ENCODE results near the gene ARHGEF6. TPM values are rescaled to one million over a fixed set of nuclear protein-coding genes. Genes with fewer than 3 reads are reported as not detected.

The ARHGEF6 gene
- total RNA-seq, 2 experiments from 2014 or later: 52.7 to 54.1 TPM

DNA sequence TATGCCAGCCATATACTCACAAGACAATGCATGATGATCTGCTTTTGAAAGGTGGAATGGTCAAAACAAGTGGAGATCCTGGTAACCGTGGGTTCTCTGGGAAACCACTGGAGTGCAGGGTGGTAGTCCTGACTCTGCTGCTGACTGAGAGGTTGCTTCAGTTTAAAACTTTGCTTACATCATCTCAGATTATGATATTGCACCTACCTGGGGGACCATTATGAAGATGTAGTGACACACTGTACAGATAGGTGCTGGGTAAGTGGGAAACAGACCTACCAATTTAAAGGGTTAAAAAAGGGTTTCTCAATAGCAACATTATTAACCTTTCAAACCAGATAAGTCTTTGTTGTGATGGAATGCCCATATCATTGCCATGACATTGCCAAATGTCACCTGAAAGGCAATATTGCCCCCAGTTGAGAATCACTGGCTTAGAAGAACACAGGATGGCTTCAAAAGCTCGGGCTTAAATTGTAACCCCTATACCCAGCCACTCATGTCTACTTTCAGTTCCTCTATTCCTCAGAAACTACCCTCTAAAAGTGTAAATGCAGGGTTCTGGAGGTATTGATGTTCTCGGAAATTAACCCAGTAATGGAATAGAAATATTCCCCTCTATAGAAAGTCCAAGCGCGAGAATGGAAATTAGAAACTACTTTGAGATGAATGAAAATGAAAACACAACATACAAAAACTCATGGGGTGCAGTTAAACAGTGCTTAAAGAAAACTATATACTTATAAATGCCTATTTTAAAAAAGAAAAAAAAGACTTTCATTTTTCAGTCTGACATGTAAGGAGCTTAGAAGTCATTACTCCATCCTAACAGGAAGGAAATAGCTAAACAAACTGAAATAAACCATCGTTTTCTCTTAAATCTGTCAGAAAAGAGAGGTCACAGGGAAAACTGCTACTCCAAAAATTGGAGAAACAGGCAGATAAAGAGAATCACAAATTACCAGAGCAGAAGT, 65.8 kb downstream of the ARHGEF6 start:
- intact Hi-C loops (cut with micrococcal nuclease): loop anchor here (1.0 to 10.0 kb wide), 4 partner anchors 65 to 490 kb away; partner anchors contain the start of gene ARHGEF6
- Mint-ChIP-seq H3K4me3 (peak overlapping the region; percentile 59), H3K9me3 (no peaks in the 10 kb centered on the region), H3K4me1 (ENCODE audit: low read depth) (peaks cover 65% of the 10 kb centered on the region), H3K27ac (peak overlapping the region; percentile 82), H3K36me3 (no peaks in the 10 kb centered on the region), H3K27me3 (no peaks in the 10 kb centered on the region)
- ChIA-PET CTCF (interaction anchor here (1.0 kb wide), 3 partner anchors 14 to 52 kb away, joined by 3 read pairs; no protein-coding TSS in a partner anchor), POLR2A (no interaction called here)
- no peak for DNase-seq

DNA sequence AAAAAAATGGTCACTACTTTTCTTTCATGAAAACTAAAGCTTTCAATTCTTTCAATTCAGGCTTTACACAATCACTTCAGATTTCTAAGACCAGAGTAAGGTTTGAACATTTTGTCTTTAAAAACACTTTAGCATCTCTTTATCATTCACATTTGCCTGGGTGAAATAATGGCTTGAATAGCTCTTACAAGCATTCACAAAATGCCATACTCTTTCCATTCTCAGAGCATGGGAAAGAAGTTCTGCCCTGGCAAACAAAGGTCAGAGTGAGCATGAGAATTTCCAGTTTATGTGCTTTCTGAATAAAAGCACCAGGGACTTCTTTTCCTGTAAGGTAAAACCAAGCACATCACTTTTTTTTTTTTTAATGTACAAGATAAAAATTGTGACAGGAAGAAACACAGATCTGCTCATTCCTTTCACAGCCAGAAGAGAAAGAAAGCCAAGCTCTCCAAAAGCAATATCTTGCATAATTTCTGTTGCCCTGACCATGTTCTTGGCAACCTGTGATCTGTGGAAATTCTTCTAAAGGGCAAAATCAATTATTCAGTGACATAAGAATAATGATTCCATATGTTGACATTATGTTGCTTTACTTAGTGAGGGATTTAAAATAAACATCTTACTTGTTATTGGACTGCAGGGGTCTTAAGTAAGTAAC, 68.0 kb downstream of the ARHGEF6 start:
- no peak for DNase-seq
- H3K36me3 Mint-ChIP-seq: peaks cover 3% of the 10 kb centered on the region
- no peaks in the 10 kb centered on the region for H3K9me3 Mint-ChIP-seq
- H3K27ac Mint-ChIP-seq: peak overlapping the region; percentile 71
- H3K27me3 Mint-ChIP-seq: no peaks in the 10 kb centered on the region
- no peak overlapping the region for H3K4me3 Mint-ChIP-seq
- CTCF ChIA-PET: interaction anchor here (0.6 to 0.7 kb wide), 2 partner anchors 181 to 581 kb away, joined by 4 read pairs; partner anchors contain the start of gene VGLL1
- POLR2A ChIA-PET: interaction anchor here (0.7 kb wide), 1 partner anchor 16 kb away, joined by 3 read pairs; no protein-coding TSS in a partner anchor
- intact Hi-C loops (cut with micrococcal nuclease): loop anchor here (5.0 to 10.0 kb wide), 3 partner anchors 155 to 488 kb away; no protein-coding TSS in a partner anchor
- H3K4me1 Mint-ChIP-seq (ENCODE audit: low read depth): peaks cover 70% of the 10 kb centered on the region

DNA sequence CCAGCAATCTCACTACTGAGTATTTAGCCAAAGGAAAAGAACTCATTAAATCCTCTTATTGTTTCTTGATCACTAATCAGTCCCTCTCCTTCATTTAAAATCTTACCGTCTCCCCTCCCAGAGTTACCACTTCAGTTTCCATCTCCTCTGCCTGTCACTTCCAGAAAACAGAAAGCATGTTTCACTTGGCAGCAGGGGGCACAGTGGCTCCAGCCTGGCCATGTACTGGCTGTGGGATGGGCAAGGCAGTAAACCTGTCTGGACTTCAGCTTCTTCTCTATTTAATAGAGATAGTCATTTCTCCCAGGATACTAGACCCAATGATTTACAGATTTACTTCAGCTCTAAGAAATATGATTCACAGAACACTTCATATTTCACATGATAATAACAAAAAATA, 69.6 kb downstream of the ARHGEF6 start:
- POLR2A ChIA-PET: interaction anchor here (0.7 to 1.1 kb wide), 2 partner anchors 56 to 167 kb away, joined by 3 read pairs; no protein-coding TSS in a partner anchor
- peak; percentile 57 for DNase-seq
- no peaks in the 10 kb centered on the region for H3K27me3 Mint-ChIP-seq
- peak overlapping the region; percentile 1 for H3K4me3 Mint-ChIP-seq
- H3K36me3 Mint-ChIP-seq: peaks cover 10% of the 10 kb centered on the region
- intact Hi-C loops (cut with micrococcal nuclease): loop anchor here (1.0 to 10.0 kb wide), 7 partner anchors 36 to 486 kb away; partner anchors contain the start of gene ARHGEF6
- CTCF ChIA-PET: interaction anchor here (0.6 to 1.5 kb wide), 3 partner anchors 15 to 214 kb away, joined by 3 to 5 read pairs (median 4); no protein-coding TSS in a partner anchor
- H3K27ac Mint-ChIP-seq: peak overlapping the region; percentile 93
- peaks cover 61% of the 10 kb centered on the region for H3K4me1 Mint-ChIP-seq (ENCODE audit: low read depth)
- H3K9me3 Mint-ChIP-seq: no peaks in the 10 kb centered on the region

DNA sequence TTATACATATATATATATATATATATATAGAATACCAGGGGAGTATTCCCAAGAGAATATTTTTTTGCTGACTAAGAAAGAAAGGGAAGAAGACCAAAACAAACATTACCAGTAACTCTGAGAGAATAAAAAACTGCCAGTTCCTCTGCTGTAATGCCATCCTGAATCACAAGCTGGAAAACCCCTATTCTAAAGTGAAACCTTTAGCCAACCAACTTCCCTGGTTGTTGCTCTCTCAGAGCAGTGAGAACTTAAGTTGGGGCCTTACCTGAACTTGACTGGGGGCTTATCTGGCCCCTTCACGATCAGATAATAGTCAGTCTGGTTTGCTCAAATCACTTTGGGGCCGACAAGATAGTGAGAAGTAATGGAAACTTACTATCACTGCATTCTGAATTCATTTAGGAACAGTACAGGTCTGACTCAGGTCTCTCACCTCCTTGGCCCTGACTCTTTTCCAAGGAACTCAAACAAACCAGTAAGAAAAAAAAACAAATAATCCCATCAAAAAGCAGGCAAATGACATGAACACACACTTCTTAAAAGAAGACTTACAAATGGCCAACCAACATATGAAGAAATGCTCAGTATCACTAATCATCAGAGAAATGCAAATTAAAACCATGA, 70.3 kb downstream of the ARHGEF6 start:
- Mint-ChIP-seq H3K36me3 (peaks cover 13% of the 10 kb centered on the region), H3K27ac (peak overlapping the region; percentile 93), H3K4me1 (ENCODE audit: low read depth) (peaks cover 57% of the 10 kb centered on the region), H3K9me3 (no peaks in the 10 kb centered on the region), H3K27me3 (no peaks in the 10 kb centered on the region), H3K4me3 (peak overlapping the region; percentile 3)
- intact Hi-C loops (cut with micrococcal nuclease): loop anchor here (2.0 to 10.0 kb wide), 6 partner anchors 36 to 486 kb away; partner anchors contain the start of gene ARHGEF6
- ChIA-PET POLR2A (interaction anchor here (0.6 to 1.1 kb wide), 3 partner anchors 57 to 168 kb away, joined by 3 to 4 read pairs (median 3); no protein-coding TSS in a partner anchor), CTCF (interaction anchor here (0.6 to 1.5 kb wide), 5 partner anchors 16 to 215 kb away, joined by 3 to 5 read pairs (median 3); no protein-coding TSS in a partner anchor)
- peak; percentile 41 for DNase-seq

DNA sequence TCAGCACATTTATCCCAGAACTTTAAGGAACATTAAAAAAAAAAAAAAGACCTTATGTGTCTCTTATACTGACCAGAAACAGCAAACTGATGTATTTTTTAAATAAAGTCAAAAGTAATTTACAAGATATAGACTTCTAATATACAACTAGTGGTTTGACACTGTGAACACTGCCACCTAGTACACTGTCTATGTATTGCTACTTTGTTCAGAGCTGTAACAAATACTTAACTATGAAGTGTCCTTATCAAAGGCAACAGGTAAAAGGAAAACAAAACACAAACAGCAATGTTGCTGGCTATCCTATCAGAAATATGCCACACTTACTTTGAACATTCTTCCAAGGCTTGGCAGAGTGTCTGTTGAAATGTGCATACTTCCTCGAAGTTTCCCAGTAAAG, 72.4 kb downstream of the ARHGEF6 start:
- intact Hi-C loops (cut with micrococcal nuclease): no loop called here
- Mint-ChIP-seq H3K36me3 (peaks cover 24% of the 10 kb centered on the region), H3K27ac (peak overlapping the region; percentile 67)

DNA sequence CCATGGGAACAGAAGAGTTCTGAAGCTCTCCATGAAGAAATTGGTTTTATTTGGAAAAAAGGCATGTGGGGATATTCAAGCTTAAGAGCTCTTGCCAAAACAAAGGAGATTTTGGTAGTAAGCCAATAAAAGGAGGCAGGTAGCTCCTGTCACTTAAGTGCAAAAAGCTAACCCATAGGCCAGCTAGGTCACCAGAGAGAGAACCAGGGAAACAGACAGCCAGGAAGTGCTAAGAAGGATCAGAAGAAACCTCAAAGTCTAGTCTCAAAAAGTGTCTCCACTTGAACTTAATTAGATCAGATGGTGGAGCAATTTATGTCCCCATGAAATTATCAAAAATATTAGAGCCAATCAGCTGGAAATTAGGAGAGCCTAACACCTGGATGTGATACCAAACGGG, 83.6 kb downstream of the ARHGEF6 start:
- intact Hi-C loops (cut with micrococcal nuclease): no loop called here
- DNase-seq: no peak
- Mint-ChIP-seq H3K27me3 (no peaks in the 10 kb centered on the region), H3K27ac (peak overlapping the region; percentile 80), H3K4me1 (ENCODE audit: low read depth) (peaks cover 53% of the 10 kb centered on the region), H3K4me3 (no peak overlapping the region), H3K36me3 (peaks cover 32% of the 10 kb centered on the region), H3K9me3 (peaks cover 23% of the 10 kb centered on the region)
- ChIA-PET POLR2A (interaction anchor here (1.1 to 1.2 kb wide), 2 partner anchors 89 to 183 kb away, joined by 3 read pairs; partner anchors contain the start of gene RBMX), CTCF (interaction anchor here (0.7 to 4.6 kb wide), 6 partner anchors 9 to 669 kb away, joined by 3 to 69 read pairs (median 4); partner anchors contain the start of gene HTATSF1)

More for the DNA sequence above, 72.4 kb downstream of the ARHGEF6 start:
- ChIA-PET POLR2A (interaction anchor here (0.6 kb wide), 1 partner anchor 762 kb away, joined by 3 read pairs; no protein-coding TSS in a partner anchor), CTCF (interaction anchor here (0.5 to 1.7 kb wide), 14 partner anchors 10 to 238 kb away, joined by 3 to 11 read pairs (median 4); no protein-coding TSS in a partner anchor)
- H3K27me3 Mint-ChIP-seq: no peaks in the 10 kb centered on the region
- H3K4me3 Mint-ChIP-seq: no peak overlapping the region
- no peaks in the 10 kb centered on the region for H3K9me3 Mint-ChIP-seq
- no peak for DNase-seq
- H3K4me1 Mint-ChIP-seq (ENCODE audit: low read depth): peaks cover 48% of the 10 kb centered on the region

DNA sequence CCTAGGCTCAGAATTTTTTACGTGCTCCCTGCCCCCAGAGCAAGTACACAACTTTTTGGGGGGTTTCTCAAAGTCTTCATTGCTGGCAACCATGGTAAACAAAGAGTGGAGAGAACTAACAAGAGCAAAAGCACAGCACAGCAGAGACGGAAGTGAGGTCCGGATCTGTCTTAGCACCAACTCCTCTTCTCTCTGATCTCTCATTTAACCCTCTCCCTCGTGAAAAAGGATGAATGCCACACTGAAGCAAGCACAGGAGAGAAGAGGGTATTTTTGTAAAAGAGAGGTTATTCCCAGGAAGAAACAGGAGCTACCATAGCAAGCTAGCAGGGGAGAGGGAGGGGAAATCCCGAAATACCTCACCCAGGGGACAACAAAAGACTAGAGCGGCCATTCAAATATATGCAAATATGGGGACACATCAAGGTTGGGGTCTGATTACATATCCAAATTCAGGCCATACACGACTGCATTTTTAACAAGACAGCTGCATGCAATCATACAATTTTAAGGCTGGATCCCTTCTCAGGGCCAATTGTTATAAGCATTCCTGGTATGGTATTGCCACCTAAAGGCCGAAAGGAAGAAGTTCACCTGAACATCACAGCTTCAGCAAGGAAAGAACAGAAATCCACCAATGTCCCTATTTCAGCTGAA, 86.2 kb downstream of the ARHGEF6 start:
- DNase-seq: no peak
- H3K27ac Mint-ChIP-seq: peak overlapping the region; percentile 97
- H3K4me1 Mint-ChIP-seq (ENCODE audit: low read depth): peaks cover 75% of the 10 kb centered on the region
- no peaks in the 10 kb centered on the region for H3K27me3 Mint-ChIP-seq
- H3K9me3 Mint-ChIP-seq: peaks cover 7% of the 10 kb centered on the region
- intact Hi-C loops (cut with micrococcal nuclease): loop anchor here (1.0 to 2.0 kb wide), 3 partner anchors 36 to 86 kb away; no protein-coding TSS in a partner anchor
- ChIA-PET CTCF (interaction anchor here (0.8 to 4.6 kb wide), 23 partner anchors 10 to 425 kb away, joined by 3 to 69 read pairs (median 4); partner anchors contain the start of gene HTATSF1), POLR2A (interaction anchor here (0.6 to 2.2 kb wide), 9 partner anchors 20 to 186 kb away, joined by 3 to 8 read pairs (median 5); partner anchors contain the start of gene RBMX)
- H3K4me3 Mint-ChIP-seq: peak overlapping the region; percentile 77
- H3K36me3 Mint-ChIP-seq: peaks cover 17% of the 10 kb centered on the region

DNA sequence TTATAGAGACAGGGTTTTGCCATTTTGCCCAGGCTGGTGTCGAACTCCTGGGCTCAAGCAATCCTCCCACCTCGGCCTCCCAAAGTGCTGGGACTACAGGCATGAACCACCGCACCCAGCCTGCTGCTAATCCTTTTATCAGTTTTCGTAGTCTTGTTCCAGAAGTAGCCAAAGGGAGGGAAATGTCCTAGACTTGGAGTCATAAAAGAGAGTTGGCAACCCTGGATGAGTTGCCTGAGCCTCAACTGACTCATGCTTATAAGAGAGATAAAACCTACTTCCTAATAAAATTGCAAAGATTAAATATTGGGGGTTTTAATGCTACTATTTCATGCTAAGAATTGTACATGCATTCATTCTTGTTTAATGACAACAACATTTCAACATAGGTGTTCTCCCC, 88.5 kb downstream of the ARHGEF6 start:
- Mint-ChIP-seq H3K4me1 (ENCODE audit: low read depth) (peaks cover 85% of the 10 kb centered on the region), H3K4me3 (no peak overlapping the region), H3K27me3 (no peaks in the 10 kb centered on the region), H3K36me3 (peaks cover 12% of the 10 kb centered on the region), H3K27ac (peak overlapping the region; percentile 67), H3K9me3 (no peaks in the 10 kb centered on the region)
- POLR2A ChIA-PET: no interaction called here
- intact Hi-C loops (cut with micrococcal nuclease): no loop called here
- CTCF ChIA-PET: no interaction called here
- no peak for DNase-seq

DNA sequence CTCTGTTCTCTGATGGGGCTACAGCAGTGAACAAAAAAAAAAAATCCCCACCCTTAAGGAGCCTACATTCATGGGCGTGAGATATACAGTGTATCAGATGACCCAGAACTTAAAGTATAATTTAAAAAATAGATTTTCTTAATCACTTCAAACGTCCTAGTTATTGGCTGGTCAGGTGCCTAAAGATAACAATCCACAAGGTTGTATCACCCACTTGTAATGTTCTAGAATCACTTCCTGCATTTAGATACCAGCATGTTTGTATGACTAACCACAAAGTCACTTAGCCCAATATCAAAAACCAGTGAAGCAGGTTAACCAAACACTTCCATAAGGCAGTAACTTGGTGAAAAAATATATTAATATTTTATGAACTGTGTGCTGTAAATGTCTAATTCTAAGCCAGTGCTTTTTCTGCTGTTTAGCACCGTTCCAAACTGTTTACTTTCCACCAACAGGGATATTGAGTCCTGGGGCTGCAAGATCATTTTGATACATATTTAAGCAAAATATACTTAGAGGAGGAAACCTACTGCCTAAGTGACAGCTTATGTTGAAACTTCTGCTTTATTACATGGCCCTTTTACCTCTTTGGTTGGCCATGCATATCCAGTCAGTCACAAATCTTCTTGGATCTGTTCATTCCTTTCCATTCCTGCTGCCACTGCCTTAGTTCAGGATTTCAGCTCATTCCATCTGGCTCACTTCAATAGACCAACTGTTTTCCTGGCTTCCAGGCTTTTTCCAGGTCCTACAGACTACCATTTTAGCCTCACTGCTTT, 89.5 kb downstream of the ARHGEF6 start:
- Mint-ChIP-seq H3K4me1 (ENCODE audit: low read depth) (peaks cover 82% of the 10 kb centered on the region), H3K27me3 (no peaks in the 10 kb centered on the region), H3K4me3 (peak overlapping the region; percentile 32), H3K9me3 (no peaks in the 10 kb centered on the region), H3K36me3 (peaks cover 14% of the 10 kb centered on the region), H3K27ac (peak overlapping the region; percentile 90)
- DNase-seq: no peak
- intact Hi-C loops (cut with micrococcal nuclease): no loop called here
- CTCF ChIA-PET: interaction anchor here (1.0 to 1.7 kb wide), 3 partner anchors 16 to 65 kb away, joined by 3 to 5 read pairs (median 3); no protein-coding TSS in a partner anchor
- POLR2A ChIA-PET: no interaction called here

DNA sequence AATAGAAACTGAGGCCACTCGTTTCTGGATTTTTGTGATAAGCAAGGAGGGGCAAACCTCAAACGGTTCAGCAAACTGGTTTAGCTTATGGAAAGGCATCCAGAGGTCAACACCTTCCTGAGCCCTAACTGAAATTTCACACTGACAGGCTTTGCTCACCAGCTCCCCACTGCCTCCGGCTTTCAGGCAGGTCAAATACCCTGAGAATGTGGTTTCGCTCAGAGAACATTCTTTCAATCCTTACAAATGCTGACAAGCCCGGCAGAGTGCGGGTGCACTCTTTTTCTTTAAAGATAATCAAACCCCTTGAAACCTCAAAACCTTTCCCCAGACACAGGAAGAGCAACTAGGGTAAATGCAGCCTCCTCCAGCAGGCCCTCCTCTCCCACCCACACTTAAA, 91.3 kb downstream of the ARHGEF6 start:
- CTCF ChIA-PET: interaction anchor here (0.8 to 1.7 kb wide), 6 partner anchors 12 to 111 kb away, joined by 3 to 5 read pairs (median 4); no protein-coding TSS in a partner anchor
- peaks cover 11% of the 10 kb centered on the region for H3K36me3 Mint-ChIP-seq
- no peak overlapping the region for H3K4me3 Mint-ChIP-seq
- H3K27ac Mint-ChIP-seq: peak overlapping the region; percentile 84
- POLR2A ChIA-PET: interaction anchor here (0.8 to 1.1 kb wide), 2 partner anchors 62 to 80 kb away, joined by 3 read pairs; no protein-coding TSS in a partner anchor
- intact Hi-C loops (cut with micrococcal nuclease): no loop called here
- no peaks in the 10 kb centered on the region for H3K9me3 Mint-ChIP-seq
- H3K4me1 Mint-ChIP-seq (ENCODE audit: low read depth): peaks cover 66% of the 10 kb centered on the region
- H3K27me3 Mint-ChIP-seq: no peaks in the 10 kb centered on the region
- no peak for DNase-seq

Data from activated CD4-positive, alpha-beta memory T cell treated with anti-CD3 and anti-CD28 coated beads for 36 hours (primary cell).